ENCODE data around the gene RGS21.
"Not testable (repeated sequence)": the region's sequence is repeated elsewhere in the genome, so short reads cannot be mapped to it uniquely, and the experiment has no call there.

DNA sequence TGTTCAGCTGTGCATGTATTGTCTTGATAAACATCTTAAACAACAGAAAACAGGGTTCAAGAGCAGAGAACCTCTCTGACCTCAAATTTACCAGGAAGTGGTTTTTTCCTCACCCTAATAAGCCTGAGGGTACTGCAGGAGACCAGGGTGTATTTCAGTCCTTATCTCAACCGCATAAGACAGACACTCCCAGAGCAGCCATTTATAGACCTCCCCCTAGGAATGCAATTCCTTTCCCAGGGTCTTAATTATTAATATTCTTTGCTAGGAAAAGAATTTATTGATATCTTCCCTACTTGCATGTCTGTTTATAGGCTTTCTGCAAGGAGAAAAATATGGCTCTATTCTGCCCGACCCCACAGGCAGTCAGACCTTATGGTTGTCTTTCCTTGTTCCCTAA is 8.5 kb upstream of the RGS21 start:
- TF ChIP-seq, protein P1, sequence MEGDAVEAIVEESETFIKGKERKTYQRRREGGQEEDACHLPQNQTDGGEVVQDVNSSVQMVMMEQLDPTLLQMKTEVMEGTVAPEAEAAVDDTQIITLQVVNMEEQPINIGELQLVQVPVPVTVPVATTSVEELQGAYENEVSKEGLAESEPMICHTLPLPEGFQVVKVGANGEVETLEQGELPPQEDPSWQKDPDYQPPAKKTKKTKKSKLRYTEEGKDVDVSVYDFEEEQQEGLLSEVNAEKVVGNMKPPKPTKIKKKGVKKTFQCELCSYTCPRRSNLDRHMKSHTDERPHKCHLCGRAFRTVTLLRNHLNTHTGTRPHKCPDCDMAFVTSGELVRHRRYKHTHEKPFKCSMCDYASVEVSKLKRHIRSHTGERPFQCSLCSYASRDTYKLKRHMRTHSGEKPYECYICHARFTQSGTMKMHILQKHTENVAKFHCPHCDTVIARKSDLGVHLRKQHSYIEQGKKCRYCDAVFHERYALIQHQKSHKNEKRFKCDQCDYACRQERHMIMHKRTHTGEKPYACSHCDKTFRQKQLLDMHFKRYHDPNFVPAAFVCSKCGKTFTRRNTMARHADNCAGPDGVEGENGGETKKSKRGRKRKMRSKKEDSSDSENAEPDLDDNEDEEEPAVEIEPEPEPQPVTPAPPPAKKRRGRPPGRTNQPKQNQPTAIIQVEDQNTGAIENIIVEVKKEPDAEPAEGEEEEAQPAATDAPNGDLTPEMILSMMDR (conservative IDR thresholded peaks at IDR 0.05; ENCODE audit: low read length) = not testable (repeated sequence)
- not testable (repeated sequence) for TF ChIP-seq EZH2phosphoT487 (IDR thresholded peaks at IDR 0.05; ENCODE audit: borderline replicate concordance)
